CD4-positive, alpha-beta T cell (primary cell): ENCODE results near the gene DLX5. TPM values are rescaled to one million over a fixed set of nuclear protein-coding genes. Genes with fewer than 3 reads are reported as not detected.

ENCODE experiments used
- ATAC-seq: fragments of 200-7000 bp; cut with Tn5 transposase; one replicate; pipeline ENCODE4 v1.10.0; 2022; ENCODE audit warnings: mild to moderate bottlenecking; ENCODE audit not compliant: poor library complexity
- CTCF ChIA-PET: fragments of 350-600 bp; sonication (Branson Sonifier 250); formaldehyde crosslinking; loops from one replicate; lab custom pipeline; 2021; ENCODE audit warnings: antibody characterized with exemption, inconsistent platforms; lab: Charles Lee
- POLR2A ChIA-PET: fragments of 350-600 bp; sonication (Branson Sonifier 250); formaldehyde crosslinking; loops from one replicate; lab custom pipeline; 2021; ENCODE audit warnings: antibody characterized with exemption, inconsistent platforms; lab: Charles Lee
- DNase-seq, 14 experiments: peaks; one replicate each; pipeline ENCODE4 v3.0.0-alpha.2; 2013 to 2020; ENCODE audit warnings: mixed read lengths in 2 of 14
- H3K27ac ChIP-seq, 2 donors: one replicate each; pipeline versions ENCODE4 v1.5.1 to v1.7.0; 2013; ENCODE audit warnings: low read length in 2 of 2, low read depth in 1 of 2, mild to moderate bottlenecking in 1 of 2
- H3K27me3 ChIP-seq, 2 experiments: 1 replicate in 1 of 2; 2 replicates in 1 of 2; pipeline versions ENCODE4 v1.6.1 to v1.7.0; 2013; ENCODE audit warnings: low read length in 2 of 2, control low read depth in 1 of 2, mild to moderate bottlenecking in 1 of 2, moderate library complexity in 1 of 2; ENCODE audit not compliant: insufficient read depth in 2 of 2, control insufficient read depth in 1 of 2
- H3K36me3 ChIP-seq: one replicate; pipeline ENCODE4 v1.6.1; 2013; ENCODE audit warnings: low read length, control low read depth; ENCODE audit not compliant: insufficient read depth
- H3K4me1 ChIP-seq: one replicate; pipeline ENCODE4 v1.6.1; 2013; ENCODE audit warnings: low read length, control low read depth; ENCODE audit not compliant: insufficient read depth
- H3K4me3 ChIP-seq: one replicate; pipeline ENCODE4 v1.5.1; 2013; ENCODE audit warnings: mild to moderate bottlenecking, low read length, moderate library complexity
- H3K9me3 ChIP-seq, 2 experiments: 1 replicate in 1 of 2; 2 replicates in 1 of 2; pipeline versions ENCODE4 v1.6.1 to v1.7.0; 2013; ENCODE audit warnings: low read length in 2 of 2, mild to moderate bottlenecking in 2 of 2, control low read depth in 1 of 2, moderate library complexity in 1 of 2; ENCODE audit not compliant: control insufficient read depth in 1 of 2, insufficient read depth in 1 of 2
- H3K27ac Mint-ChIP-seq: one replicate; pipeline ENCODE4 v1.8.0; 2020; ENCODE audit warnings: mixed read lengths
- H3K27me3 Mint-ChIP-seq: one replicate; pipeline ENCODE4 v1.8.0; 2021; ENCODE audit warnings: mixed read lengths
- H3K36me3 Mint-ChIP-seq: one replicate; pipeline ENCODE4 v1.8.0; 2021; ENCODE audit warnings: low read depth, mixed read lengths
- H3K4me1 Mint-ChIP-seq: one replicate; pipeline ENCODE4 v1.8.0; 2021; ENCODE audit warnings: low read depth, mixed read lengths
- H3K4me3 Mint-ChIP-seq: one replicate; pipeline ENCODE4 v1.8.0; 2020; ENCODE audit warnings: mild to moderate bottlenecking, mixed read lengths
- H3K9me3 Mint-ChIP-seq: one replicate; pipeline ENCODE4 v1.8.0; 2020; ENCODE audit warnings: mixed read lengths
- CTCF ChIP-seq: fragments of 200-600 bp; IDR thresholded peaks from one replicate; pipeline ENCODE4 v1.8.0; 2022; ENCODE audit warnings: antibody characterized with exemption, mild to moderate bottlenecking
- intact Hi-C, 2 experiments: fragments of 100-400 bp; cut with DNase I in 1 of 2; cut with micrococcal nuclease in 1 of 2; formaldehyde crosslinking; loops; one replicate each; pipeline versions ENCODE4 v1.15.1 to v1.9.0; 2023 to 2025; cut with DNase I, micrococcal nuclease
- total RNA-seq, 174 experiments: library from RNA in 2 of 174; stranded (reverse) in 2 of 174; gene quantifications; one replicate each; pipeline ENCODE4 v1.2.3 and lab custom pipeline; 2021 to 2026

DLX5 gene
- total RNA-seq, 2 experiments from 2014 or later, result not detected

- no peak for ATAC-seq
- intact Hi-C loops, result loop anchor here in 1 of 2 experiments (10.0 kb wide), 2 partner anchors 605 to 835 kb away; no protein-coding TSS in a partner anchor
- Histone ChIP-seq H3K27ac (no peak overlapping the region), H3K36me3 (no peaks in the 10 kb centered on the region), H3K27me3 (peaks cover 84 to 98% of the 10 kb centered on the region in 2 experiments), H3K4me3 (no peak overlapping the region), H3K4me1 (peaks cover 39% of the 10 kb centered on the region), H3K9me3 (peaks cover 0 to 60% of the 10 kb centered on the region in 2 experiments)
- Mint-ChIP-seq H3K36me3 (no peaks in the 10 kb centered on the region), H3K27ac (no peak overlapping the region), H3K4me3 (no peak overlapping the region), H3K27me3 (peaks cover 95% of the 10 kb centered on the region), H3K4me1 (peaks cover 43% of the 10 kb centered on the region), H3K9me3 (peaks cover 2% of the 10 kb centered on the region)
- no peak for TF ChIP-seq CTCF
- ChIA-PET POLR2A (no interaction called here), CTCF (interaction anchor here (0.6 kb wide), 1 partner anchor 1725 kb away, joined by 3 read pairs; no protein-coding TSS in a partner anchor)
- no peak for DNase-seq
These were observed 4.9 kb downstream of the DLX5 start for GRCh38 chr7:97019710-97020225.

- no peak overlapping the region for H3K4me3 ChIP-seq
- peaks cover 84 to 98% of the 10 kb centered on the region in 2 experiments for H3K27me3 ChIP-seq
- H3K4me1 Mint-ChIP-seq, result peaks cover 35% of the 10 kb centered on the region
- DNase-seq (no peak), ATAC-seq (no peak)
- intact Hi-C loops, result no loop called here
- peaks cover 0 to 52% of the 10 kb centered on the region in 2 experiments for H3K9me3 ChIP-seq
- ChIA-PET CTCF (interaction anchor here (0.6 kb wide), 1 partner anchor 1725 kb away, joined by 3 read pairs; no protein-coding TSS in a partner anchor), POLR2A (no interaction called here)
- no peak overlapping the region for H3K4me3 Mint-ChIP-seq
- H3K9me3 Mint-ChIP-seq, result peaks cover 2% of the 10 kb centered on the region
- no peak overlapping the region for H3K27ac Mint-ChIP-seq
- no peaks in the 10 kb centered on the region for H3K36me3 Mint-ChIP-seq
- H3K27me3 Mint-ChIP-seq, result peaks cover 95% of the 10 kb centered on the region
- TF ChIP-seq CTCF, result no peak
- peaks cover 31% of the 10 kb centered on the region for H3K4me1 ChIP-seq
- H3K36me3 ChIP-seq, result no peaks in the 10 kb centered on the region
- no peak overlapping the region for H3K27ac ChIP-seq
These were observed 5.7 kb downstream of the DLX5 start for GRCh38 chr7:97018791-97019531.

GRCh38 chr7:97018126-97018601, 6.5 kb downstream of the DLX5 start:
- no peaks in the 10 kb centered on the region for H3K36me3 Mint-ChIP-seq
- ChIA-PET CTCF (no interaction called here), POLR2A (no interaction called here)
- ATAC-seq (no peak), DNase-seq (no peak)
- Histone ChIP-seq H3K4me1 (peaks cover 27% of the 10 kb centered on the region), H3K9me3 (peaks cover 0 to 47% of the 10 kb centered on the region in 2 experiments), H3K27me3 (peaks cover 82 to 98% of the 10 kb centered on the region in 2 experiments), H3K27ac (no peak overlapping the region), H3K4me3 (no peak overlapping the region), H3K36me3 (no peaks in the 10 kb centered on the region)
- no peak for TF ChIP-seq CTCF
- no peak overlapping the region for H3K4me3 Mint-ChIP-seq
- no peak overlapping the region for H3K27ac Mint-ChIP-seq
- H3K27me3 Mint-ChIP-seq, result peaks cover 95% of the 10 kb centered on the region
- H3K4me1 Mint-ChIP-seq, result peaks cover 29% of the 10 kb centered on the region
- intact Hi-C loops, result no loop called here
- H3K9me3 Mint-ChIP-seq, result peaks cover 2% of the 10 kb centered on the region
